GM12874 (cell line): ENCODE data around the gene PDHX.

Source experiments
- CTCF ChIP-seq: IDR thresholded peaks from 2 replicates; pipeline ENCODE4 v1.5.1; 2011; ENCODE audit warnings: low read depth, mild to moderate bottlenecking, control low read depth, low read length, moderate library complexity; ENCODE audit not compliant: insufficient read depth

The PDHX gene

DNA sequence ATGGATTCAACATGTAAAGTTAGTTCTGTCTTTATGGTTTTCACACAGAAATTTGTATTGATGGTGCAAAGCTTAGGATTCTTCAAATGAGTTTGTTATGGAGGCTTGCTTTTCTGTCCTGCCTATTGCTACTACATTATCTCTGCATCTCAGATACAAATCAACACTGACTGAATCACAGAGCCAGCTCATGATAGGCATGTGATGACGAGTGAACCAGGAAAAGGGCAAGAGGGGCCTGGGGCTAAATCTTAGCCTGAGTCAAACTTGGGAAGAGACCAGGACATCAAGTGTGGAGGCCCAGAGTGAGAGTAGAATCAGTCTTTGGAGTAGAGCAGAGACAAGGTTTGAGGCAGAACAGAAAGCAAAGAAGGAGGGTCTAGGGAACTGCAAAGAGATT lies 115.4 kb downstream of the PDHX start:
- no peak for TF ChIP-seq CTCF

DNA sequence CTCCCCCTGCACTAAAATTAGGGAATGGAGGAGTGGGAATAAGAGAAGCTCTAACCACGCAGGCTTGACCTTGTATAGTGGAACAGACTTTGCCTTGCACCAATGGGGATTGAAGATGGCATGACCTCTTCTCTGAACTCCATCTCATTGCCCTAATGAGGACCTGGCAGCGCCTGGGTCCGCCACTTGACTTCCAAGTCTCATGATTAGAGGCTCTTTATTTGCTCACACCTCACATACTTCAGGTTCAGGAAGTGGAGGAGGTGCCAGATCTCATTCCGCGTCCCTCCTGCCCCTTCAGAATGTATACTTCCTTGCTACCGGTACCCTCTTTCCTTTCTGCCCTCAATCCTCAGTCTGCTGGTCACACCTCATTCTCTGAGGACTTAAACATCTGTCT lies 116.6 kb downstream of the PDHX start:
- no peak for TF ChIP-seq CTCF

GRCh38 chr11:35034401-35034800 lies 118.0 kb downstream of the PDHX start:
- no peak for TF ChIP-seq CTCF

GRCh38 chr11:35035894-35036408 lies 119.5 kb downstream of the PDHX start:
- TF ChIP-seq CTCF = no peak

- no peak for TF ChIP-seq CTCF
These were observed 120.2 kb downstream of the PDHX start for GRCh38 chr11:35036639-35037038.

DNA sequence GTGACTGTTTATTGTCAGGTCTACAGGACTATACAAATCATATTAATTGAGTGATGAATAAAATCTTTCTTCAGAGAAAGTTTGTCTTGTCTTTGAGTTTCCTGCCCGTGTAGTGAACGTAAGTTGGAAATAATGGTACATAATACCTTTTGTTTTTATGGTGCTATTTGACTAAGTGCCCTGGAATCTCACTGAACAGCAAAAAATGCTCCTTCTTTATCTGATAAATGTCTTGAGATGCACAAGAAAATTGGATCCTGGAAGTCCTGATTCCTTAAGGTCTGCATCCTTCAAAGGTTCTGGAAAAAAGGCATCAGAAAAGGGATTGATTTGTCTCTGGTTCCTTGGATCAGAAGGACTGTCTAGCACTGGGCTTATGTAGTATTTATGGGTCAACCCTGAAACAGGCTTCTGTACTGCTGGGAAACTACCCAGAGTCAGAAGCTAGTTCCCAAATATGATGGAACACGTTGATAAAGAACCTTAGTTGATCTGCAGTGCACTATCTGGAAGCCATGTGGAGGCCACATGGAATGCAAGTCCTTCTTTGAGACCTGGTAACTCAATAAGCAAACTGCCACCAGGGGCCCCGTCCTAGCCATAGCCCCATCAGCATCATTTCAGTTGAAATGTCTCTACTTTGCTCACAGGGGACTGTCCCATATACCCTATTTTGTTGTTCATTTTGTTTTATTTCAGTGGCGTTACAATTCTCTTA lies 122.0 kb downstream of the PDHX start:
- TF ChIP-seq CTCF = no peak

- TF ChIP-seq CTCF = no peak
These were observed 122.7 kb downstream of the PDHX start for GRCh38 chr11:35039076-35039475.
